ENCODE measurements around the gene UNC5B.
"Not testable (repeated sequence)": the region's sequence is repeated elsewhere in the genome, so short reads cannot be mapped to it uniquely, and the experiment has no call there.

Gene UNC5B

DNA sequence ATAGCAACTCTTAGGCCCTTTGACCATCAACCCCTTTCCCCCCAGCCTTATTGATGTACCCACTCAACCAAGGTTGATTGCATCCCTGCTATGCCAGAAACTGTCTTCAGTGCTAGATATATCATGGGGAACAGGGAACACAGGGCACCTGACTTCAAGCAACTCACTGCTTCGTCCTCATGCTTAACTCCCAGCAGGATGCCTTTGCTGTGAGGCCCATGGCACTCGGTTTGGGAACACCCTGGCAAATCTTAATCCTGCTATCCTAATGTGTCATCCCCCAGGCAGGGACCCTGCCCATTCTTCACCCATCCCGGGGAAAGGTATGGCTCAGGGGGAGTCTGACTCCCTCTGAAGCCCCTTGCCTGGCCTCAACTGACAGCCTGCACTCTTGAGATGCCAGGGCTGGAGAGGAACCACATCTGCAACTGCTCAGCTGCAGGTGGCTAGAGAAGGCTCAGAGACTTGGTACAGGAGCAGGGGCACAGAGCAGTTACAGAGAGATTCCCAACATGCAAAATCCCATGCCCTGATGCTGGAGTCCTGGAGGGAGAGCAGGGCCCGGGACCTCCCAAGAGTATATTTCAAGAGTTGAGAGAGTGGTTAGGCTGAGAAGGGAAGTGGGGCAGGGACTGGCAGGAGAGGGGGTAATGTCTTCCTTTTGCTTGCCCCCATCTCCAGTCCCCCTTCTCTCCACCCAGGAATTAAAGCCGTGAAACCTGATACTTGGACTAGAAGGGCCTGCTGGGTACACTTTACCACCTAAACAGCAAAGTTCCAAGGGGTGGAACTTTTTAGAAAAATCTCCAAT lies 2.4 kb upstream of the UNC5B start:
- no peak for DNase-seq

GRCh38 chr10:71210542-71210871 lies 1.9 kb upstream of the UNC5B start:
- DNase-seq, result no peak

- DNase-seq, result no peak
Measured at GRCh38 chr10:71211053-71211452, 1.3 kb upstream of the UNC5B start.

- no peak for DNase-seq
Measured at GRCh38 chr10:71211775-71212317, 524 bp upstream of the UNC5B start.

- DNase-seq, result no peak
Measured at GRCh38 chr10:71213127-71213621, 804 bp downstream of the UNC5B start.

DNA sequence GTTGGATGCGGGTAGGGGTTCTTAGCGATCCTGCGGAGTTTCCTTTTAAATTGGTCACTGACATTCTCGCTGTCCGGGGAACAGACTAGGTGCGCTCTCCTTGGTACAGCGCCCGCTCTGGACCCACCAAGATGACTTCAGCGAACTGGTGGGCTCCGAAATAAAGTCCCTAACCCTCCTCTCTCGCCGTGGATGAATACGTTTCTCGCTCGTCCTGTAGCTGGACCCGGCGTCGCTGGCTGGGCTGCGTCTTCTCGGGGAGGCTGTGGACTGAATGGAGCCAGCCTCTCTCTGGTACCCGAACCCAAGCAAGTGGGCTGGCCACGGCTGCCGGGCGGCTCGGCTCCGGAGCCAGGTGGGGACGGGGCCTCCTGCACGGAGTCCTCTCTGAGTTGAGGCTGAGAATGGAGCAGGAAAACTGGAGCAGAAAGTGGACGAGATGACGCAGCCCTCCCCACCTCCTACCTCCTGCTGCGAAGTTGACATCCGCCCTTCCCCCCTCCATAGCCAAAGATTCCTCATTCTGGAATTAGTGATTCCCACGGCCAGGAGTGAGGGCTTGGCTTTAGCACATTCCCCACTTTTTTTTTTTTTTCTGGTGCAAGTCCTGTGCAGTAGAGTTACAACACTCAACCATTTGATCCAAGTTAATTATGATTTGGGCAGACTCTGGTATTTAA lies 1.5 kb downstream of the UNC5B start:
- no peak for DNase-seq

- DNase-seq, result no peak
Measured at GRCh38 chr10:71214641-71215559, 2.5 kb downstream of the UNC5B start.

GRCh38 chr10:71216363-71216695 lies 4.0 kb downstream of the UNC5B start:
- DNase-seq, result no peak

DNA sequence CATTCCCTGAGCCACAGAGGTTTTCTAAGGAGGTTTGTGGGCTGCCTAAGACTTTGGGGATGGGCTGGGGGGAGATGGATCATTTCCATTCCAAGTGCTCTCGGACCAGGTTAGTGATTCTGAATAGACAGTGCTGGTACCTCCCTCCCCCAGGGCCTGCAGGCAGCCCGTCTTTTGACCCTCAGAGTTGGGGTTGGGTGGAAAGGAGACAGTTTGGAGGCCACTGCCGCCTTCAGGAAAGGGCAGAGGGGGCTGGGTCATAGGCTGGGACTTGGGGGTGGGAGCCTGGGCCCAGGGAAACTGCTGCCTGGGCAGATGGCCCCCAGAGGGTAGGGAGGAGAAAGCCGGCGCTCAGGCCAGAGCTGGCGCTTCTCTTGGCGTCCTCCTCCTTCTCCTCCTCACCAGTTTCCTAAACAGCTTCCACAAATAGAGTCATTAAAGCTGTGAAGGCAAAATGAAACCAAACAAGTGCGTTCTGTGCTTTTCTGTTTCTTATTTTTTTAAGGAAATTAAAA lies 4.4 kb downstream of the UNC5B start:
- no peak for DNase-seq

- DNase-seq, result no peak
Measured at GRCh38 chr10:71217266-71218045, 5.1 kb downstream of the UNC5B start.

DNA sequence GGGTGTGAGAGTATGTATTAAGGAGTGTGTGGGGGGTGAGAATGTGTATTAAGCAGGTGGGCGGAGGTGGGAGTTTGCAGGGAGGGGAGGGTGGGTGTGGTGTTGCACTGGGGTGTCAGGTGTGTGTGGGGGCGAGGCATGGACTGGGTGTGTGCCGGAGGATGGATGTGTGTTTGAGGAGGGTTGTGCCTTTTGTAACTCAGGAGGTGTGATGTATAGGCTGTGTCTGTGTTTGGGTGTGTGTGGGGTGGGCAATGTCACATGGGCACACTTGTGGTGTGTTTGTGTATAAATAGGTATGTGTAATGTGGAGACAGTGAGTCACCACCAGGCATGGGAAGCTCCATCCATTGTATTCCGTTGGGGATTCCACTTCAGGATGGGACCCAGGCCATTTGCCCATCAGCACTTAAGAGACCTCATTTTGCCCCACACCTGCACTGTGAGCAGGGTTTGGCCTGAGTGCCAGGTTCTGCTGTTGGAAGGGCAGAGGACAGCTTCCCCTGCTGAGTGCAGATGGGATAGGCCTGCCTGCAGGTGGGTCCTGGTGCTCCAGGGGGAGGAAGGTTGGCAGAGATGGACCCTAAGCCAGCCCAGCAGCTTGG lies 5.8 kb downstream of the UNC5B start:
- no peak for DNase-seq

- DNase-seq, result no peak
Measured at GRCh38 chr10:71218651-71219050, 6.3 kb downstream of the UNC5B start.

DNA sequence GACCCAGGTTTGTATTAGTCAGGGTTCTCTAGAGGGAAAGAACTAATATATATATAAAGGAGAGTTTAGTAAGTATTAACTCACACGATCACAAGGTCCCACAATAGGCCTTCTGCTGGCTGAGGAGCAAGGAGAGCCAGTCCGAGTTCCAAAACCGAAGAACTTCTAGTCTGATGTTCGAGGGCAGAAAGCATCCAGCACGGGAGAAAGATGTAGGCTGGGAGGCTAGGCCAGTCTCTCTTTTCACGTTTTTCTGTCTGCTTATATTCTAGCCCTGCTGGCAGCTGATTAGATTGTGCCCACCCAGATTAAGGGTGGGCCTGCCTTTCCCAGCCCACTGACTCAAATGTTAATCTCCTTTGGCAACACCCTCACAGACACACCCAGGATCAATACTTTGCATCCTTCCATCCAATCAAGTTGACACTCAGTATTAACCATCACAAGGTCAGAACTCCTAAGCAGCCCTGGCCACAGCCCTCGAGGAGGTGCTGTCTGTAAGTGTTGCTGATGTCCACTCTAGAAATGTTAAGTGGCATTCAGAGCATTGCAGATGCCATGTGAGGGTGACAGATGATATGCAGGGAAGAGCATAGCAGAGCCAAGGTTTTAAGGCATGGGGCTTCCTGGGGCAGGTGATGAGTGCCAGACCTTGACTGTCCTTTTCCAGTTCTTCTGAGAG lies 7.0 kb downstream of the UNC5B start:
- not testable (repeated sequence) for DNase-seq

DNA sequence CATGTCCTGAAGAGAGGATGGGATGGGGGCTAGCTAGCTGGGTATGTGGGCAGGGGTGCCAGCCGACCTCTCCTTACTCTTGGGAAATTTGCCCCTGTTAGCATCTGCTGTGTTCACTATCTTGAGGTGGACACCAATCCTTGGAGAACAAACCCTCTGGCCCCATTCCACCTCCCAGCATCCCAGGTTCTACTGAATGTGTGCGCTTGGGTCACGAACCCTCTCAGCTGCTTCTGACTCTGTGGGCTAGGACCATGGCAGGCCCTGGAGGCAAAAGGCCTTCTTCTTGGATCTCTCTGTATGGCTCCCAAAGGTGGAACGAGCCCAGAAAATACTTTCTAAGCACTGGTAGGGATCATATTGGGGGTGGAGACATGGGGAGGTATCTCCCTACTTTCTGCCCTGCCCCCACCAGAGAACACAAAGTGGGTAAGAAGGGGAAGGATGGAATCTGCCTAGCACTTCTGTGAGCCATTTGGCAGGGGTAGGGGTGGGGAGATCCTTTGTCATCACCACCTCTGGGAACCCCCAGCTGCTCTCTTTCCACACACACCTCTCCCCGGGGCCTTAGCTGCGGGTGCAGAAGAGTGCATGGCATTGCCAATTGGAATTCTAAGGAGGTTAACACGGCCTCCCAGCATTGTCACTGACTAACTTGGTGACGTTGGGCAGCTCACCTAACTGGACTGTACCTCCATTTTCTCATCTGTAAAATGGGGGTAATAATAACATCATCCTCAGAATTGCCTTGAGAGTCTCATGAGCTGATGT lies 7.7 kb downstream of the UNC5B start:
- no peak for DNase-seq

GRCh38 chr10:71220689-71221540 lies 8.5 kb downstream of the UNC5B start:
- DNase-seq, result no peak

- DNase-seq, result no peak
Measured at GRCh38 chr10:71221586-71222202, 9.3 kb downstream of the UNC5B start.

GRCh38 chr10:71222601-71223346 lies 10.4 kb downstream of the UNC5B start:
- DNase-seq, result no peak
